ENCODE measurements around the gene DUSP3. TPM values are rescaled to one million over a fixed set of nuclear protein-coding genes. Genes with fewer than 3 reads are reported as not detected.

DUSP3 gene
- total and polyA plus RNA-seq, 10 of the 15 experiments (the other 5 are each of a cell fraction or from before 2014, with no cell fraction given): 1.5 to 12.1 (median 3.8) TPM

- TF ChIP-seq EED (IDR thresholded peaks at IDR 0.05; ENCODE audit: low read depth): 0 out of 2 replicates have a peak, but pooled peaks have one; percentile 20
- TF ChIP-seq JUNB (IDR thresholded peaks at IDR 0.05): peak; percentile 44; the same call in 1 of the 2 replicates
- no peak for TF ChIP-seq IKZF1 (conservative IDR thresholded peaks at IDR 0.05)
- TF ChIP-seq JUND (IDR thresholded peaks at IDR 0.05; ENCODE audit: low read depth, low read length): no peak
- TF ChIP-seq NFXL1 (IDR thresholded peaks at IDR 0.05; ENCODE audit: borderline replicate concordance): no peak
Measured at GRCh38 chr17:43788540-43788939, 9.8 kb upstream of the DUSP3 start (continued).

GRCh38 chr17:43787728-43788127 is 9.0 kb upstream of the DUSP3 start:
- ChIA-PET POLR2A (no interaction called here), SMC1A (ENCODE audit: uncharacterized antibody, unreplicated experiment) (interaction anchor here (0.6 kb wide), 1 partner anchor 13 kb away, joined by 3 read pairs; no protein-coding TSS in a partner anchor), CTCF (interaction anchor here (0.9 kb wide), 1 partner anchor 22 kb away, joined by 3 read pairs; no protein-coding TSS in a partner anchor), RAD21 (ENCODE audit: unreplicated experiment) (no interaction called here)
- WGBS (ENCODE audit: insufficient coverage, insufficient replicate concordance, low lambda C conversion rate, missing lambda C conversion rate): 23% methylated on average over 2 of the region's 2 CpGs
- Histone ChIP-seq H2AFZ (ENCODE audit: control insufficient read depth, low read depth, low read length) (no peak overlapping the region), H3K4me2 (ENCODE audit: control insufficient read depth, insufficient read depth) (no peak overlapping the region), H3K4me3 (no peak overlapping the region), H3K27ac (ENCODE audit: control insufficient read depth, insufficient read depth) (no peak overlapping the region), H3K9me3 (replicated peaks; ENCODE audit: control insufficient read depth, insufficient read depth, low read length) (no peaks in the 10 kb centered on the region), H3K36me3 (ENCODE audit: control insufficient read depth in 2 of 2, insufficient read depth in 2 of 2, low read length in 1 of 2) (no peaks in the 10 kb centered on the region), H3K9ac (ENCODE audit: control insufficient read depth, insufficient read depth, low read length) (no peak overlapping the region), H3K79me2 (ENCODE audit: control insufficient read depth, insufficient read depth, low read length) (no peaks in the 10 kb centered on the region), H4K20me1 (ENCODE audit: control insufficient read depth, insufficient read depth) (no peaks in the 10 kb centered on the region), H3K27me3 (replicated peaks in 1 of 2; ENCODE audit: control insufficient read depth in 2 of 2, insufficient read depth in 2 of 2, low read length in 1 of 2) (peaks cover 0 to 2% of the 10 kb centered on the region in 2 experiments; a peak in 1 of 4 replicates), H3K4me1 (ENCODE audit: control insufficient read depth, insufficient read depth, low read length) (no peaks in the 10 kb centered on the region)
- in situ Hi-C loops (cut with MboI): no loop called here
- FAIRE-seq: no peak
- TF ChIP-seq RELB (IDR thresholded peaks at IDR 0.05; ENCODE audit: low read depth) (no peak), ZBTB40 (IDR thresholded peaks at IDR 0.05; ENCODE audit: borderline replicate concordance) (no peak), MYB (IDR thresholded peaks at IDR 0.05; ENCODE audit: borderline replicate concordance, low read depth, low read length) (no peak), HDGF (IDR thresholded peaks at IDR 0.05) (no peak)
- TF ChIP-seq, protein P1, sequence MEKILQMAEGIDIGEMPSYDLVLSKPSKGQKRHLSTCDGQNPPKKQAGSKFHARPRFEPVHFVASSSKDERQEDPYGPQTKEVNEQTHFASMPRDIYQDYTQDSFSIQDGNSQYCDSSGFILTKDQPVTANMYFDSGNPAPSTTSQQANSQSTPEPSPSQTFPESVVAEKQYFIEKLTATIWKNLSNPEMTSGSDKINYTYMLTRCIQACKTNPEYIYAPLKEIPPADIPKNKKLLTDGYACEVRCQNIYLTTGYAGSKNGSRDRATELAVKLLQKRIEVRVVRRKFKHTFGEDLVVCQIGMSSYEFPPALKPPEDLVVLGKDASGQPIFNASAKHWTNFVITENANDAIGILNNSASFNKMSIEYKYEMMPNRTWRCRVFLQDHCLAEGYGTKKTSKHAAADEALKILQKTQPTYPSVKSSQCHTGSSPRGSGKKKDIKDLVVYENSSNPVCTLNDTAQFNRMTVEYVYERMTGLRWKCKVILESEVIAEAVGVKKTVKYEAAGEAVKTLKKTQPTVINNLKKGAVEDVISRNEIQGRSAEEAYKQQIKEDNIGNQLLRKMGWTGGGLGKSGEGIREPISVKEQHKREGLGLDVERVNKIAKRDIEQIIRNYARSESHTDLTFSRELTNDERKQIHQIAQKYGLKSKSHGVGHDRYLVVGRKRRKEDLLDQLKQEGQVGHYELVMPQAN (conservative IDR thresholded peaks at IDR 0.05): no peak
- no peak for DNase-seq (ENCODE audit: low read depth, low spot score)
- no TSS peak for BruUV-seq (replicated peaks)
- ATAC-seq: no peak
- intact Hi-C loops (cut with micrococcal nuclease; ENCODE audit: unreplicated experiment): no loop called here
